Stimulated activated CD8-positive, alpha-beta memory T cell treated with anti-CD3 and anti-CD28 coated beads, Interleukin-15, amount 100 ng/mL, for 24 hours (primary cell): Measurements from ENCODE around the gene HSPA2.
"Not testable (repeated sequence)": the region's sequence is repeated elsewhere in the genome, so short reads cannot be mapped to it uniquely, and the experiment has no call there.

Experiments
- DNase-seq: peaks from one replicate; pipeline ENCODE4 v3.0.0-alpha.2; 2020; ENCODE audit warnings: low read depth

HSPA2 gene

GRCh38 chr14:64562436-64562835 is 21.9 kb downstream of the HSPA2 start:
- no peak for DNase-seq

- no peak for DNase-seq
Measured at GRCh38 chr14:64563696-64564095, 23.2 kb downstream of the HSPA2 start.

GRCh38 chr14:64566651-64567122 is 26.1 kb downstream of the HSPA2 start:
- DNase-seq = no peak

DNA sequence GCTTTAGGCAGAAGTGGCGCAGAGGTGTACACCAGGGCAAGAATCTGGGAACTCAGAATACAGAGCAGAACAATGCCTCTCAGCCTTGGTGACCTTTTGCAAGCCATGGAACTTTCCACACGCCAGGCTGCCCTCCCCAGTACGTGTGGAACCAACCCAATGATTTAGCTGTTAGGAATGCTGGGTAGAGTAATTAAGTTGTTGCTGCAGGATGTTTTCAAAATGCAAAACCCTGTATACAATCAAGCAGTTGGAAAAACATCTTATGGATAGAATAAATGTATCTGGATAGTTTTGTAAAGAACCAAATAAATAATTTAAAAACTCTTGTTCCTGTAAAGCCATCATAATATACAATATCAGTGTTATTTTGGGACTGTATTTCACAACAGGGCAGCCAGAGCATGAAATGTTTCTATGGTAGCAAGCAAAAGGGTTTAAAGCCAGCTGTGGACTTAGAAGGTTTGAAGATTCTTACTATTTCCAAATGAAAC is 28.6 kb downstream of the HSPA2 start:
- no peak for DNase-seq

GRCh38 chr14:64569646-64570045 is 29.1 kb downstream of the HSPA2 start:
- not testable (repeated sequence) for DNase-seq

DNA sequence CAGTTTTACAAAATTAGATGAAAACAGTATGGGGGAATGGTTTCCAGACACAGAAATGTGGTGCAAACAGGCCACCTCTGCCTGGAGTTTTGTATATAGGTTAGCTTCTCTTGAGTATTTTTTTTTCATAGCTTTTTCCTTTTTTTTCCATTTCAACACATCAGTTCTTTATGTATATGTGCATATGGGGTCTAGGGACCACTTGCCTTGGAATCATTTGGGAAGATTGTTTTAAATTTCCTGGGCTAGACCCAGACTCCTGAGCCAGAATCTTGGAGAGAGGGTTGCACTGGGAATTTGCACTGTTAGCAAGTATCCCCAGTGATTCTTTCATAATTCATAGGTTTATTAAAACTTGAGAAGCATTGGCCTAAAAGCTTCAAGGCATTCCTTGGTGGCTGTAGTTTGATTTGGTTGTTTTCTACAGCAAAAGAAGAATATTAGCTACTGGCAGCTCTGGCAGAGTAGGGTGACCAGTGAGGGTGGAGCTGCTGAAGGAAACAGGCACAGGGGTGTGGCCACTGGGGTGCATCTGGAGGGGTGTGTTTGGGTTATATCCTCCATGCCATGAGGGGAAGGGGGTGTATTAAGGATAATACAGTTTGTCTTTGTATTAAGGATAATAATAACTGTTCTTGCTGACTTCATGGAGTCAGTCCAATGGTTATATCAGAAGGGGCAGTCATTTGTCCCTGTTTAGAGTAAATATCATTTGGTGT is 32.0 kb downstream of the HSPA2 start:
- no peak for DNase-seq

GRCh38 chr14:64573109-64573508 is 32.6 kb downstream of the HSPA2 start:
- no peak for DNase-seq

DNA sequence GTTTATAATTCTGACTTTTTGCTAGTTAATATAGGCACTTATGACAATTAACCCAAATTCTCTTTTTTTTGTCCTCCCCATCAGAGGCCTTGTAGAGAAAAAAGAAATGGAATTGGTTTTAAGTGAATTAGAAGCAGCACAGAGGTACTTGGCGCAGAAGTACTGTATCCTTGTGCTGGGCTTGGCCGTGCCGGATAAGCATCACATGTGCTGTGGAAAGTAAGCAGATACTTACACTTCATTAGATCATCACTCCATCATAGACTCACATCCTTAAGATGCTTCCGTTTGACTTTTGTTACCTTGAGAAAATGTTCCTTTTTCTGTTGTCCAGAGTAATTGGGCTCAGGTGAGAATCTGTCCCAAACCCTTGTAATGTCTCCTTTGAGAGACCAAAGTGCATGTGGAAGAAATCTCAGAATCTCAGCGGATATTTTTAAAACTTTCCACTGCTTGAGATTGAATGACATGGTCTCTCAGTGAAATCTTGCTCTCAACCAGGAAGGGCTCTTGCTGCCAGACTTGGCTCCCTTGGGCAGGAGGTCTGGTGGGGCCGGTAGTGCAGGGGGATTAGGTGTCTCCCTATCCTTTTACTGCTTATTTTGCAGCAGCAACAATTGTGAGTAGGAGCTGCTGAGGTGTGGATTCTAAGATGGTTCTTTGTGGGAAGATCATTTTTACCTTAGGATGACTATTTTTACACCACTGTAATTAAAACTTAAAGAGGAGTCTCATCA is 34.0 kb downstream of the HSPA2 start:
- DNase-seq = no peak

GRCh38 chr14:64577211-64577610 is 36.7 kb downstream of the HSPA2 start:
- DNase-seq = no peak

- DNase-seq = no peak
Measured at GRCh38 chr14:64580467-64580866, 39.9 kb downstream of the HSPA2 start.

DNA sequence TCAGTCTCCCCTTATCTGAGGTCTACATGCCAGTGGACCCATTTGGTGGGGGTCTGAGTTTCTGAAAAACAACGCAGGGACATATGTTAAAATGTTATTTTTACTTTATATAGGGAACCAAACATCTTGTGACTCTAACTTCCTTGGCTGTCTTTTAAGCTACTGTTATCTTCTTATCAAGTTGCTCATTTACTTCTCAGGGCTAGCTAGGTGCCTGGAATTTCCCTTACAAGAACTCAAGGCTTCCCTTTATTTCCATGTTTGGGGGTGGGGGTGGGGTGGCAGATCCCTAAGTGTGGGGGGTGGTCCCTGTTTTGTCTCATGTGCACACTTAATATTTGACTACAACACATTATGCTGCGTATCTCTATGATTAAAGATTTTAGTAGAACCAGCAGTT is 40.8 kb downstream of the HSPA2 start:
- DNase-seq = no peak

DNA sequence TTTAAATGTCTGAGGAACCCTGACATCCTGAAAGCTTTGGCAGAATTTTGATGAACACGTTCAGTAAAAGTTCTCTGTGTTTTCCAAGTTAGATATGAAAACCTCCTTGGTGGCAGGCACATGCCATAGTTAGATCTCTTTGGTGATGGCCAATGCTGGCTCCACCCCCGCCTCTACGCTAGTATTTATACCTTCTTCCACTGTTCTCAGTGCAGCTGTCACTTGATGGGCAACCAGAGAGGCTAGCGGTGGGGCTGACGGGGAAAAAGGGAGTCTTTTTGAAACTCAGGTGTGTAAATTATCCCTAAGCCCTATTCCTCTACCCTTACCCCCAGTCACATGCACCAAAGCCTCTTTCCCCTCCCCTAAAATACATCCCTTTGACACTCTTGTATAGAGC is 41.3 kb downstream of the HSPA2 start:
- no peak for DNase-seq

GRCh38 chr14:64584190-64584589 is 43.6 kb downstream of the HSPA2 start:
- no peak for DNase-seq

GRCh38 chr14:64591809-64592208 is 51.3 kb downstream of the HSPA2 start:
- DNase-seq = no peak
